SK-N-SH (cell line): Measurements from ENCODE around the gene ADAMTS9. TPM values are rescaled to one million over a fixed set of nuclear protein-coding genes. Genes with fewer than 3 reads are reported as not detected.
A peak's percentile ranks its signal among the peaks of the same experiment; 100 is the strongest.

Source experiments
- CTCF ChIP-seq: fragments of 200-600 bp; sonication (generic); IDR thresholded peaks from 2 replicates; pipeline ENCODE4 v1.6.1; 2017; ENCODE audit warnings: antibody characterized with exemption, mild to moderate bottlenecking, moderate library complexity
- EZH2phosphoT487 ChIP-seq: fragments of 200-600 bp; sonication (generic); IDR thresholded peaks from 2 replicates; pipeline ENCODE4 v1.6.1; 2017; ENCODE audit warnings: low read depth, mixed run types, mild to moderate bottlenecking, antibody characterized with exemption, moderate library complexity, borderline replicate concordance
- FOSL2 ChIP-seq: IDR thresholded peaks from 2 replicates; pipeline ENCODE4 v1.4.0; 2012; ENCODE audit warnings: low read depth, mild to moderate bottlenecking, moderate library complexity, borderline replicate concordance
- FOXJ3 ChIP-seq: sonication (generic); formaldehyde crosslinking; IDR thresholded peaks from 2 replicates; pipeline ENCODE4 v1.5.1; 2020; ENCODE audit warnings: mild to moderate bottlenecking, missing genetic modification reagents
- FOXM1 ChIP-seq: IDR thresholded peaks from 2 replicates; pipeline ENCODE4 v1.4.0; 2012; ENCODE audit warnings: low read depth, mild to moderate bottlenecking
- GATA2 ChIP-seq: sonication (generic); formaldehyde crosslinking; IDR thresholded peaks from 2 replicates; pipeline ENCODE4 v1.5.0; 2020; ENCODE audit warnings: mild to moderate bottlenecking, missing genetic modification reagents
- MXI1 ChIP-seq: IDR thresholded peaks from 2 replicates; pipeline ENCODE4 v1.6.1; 2012; ENCODE audit warnings: mild to moderate bottlenecking, low read depth, low read length, improper control_type of control experiment
- REST ChIP-seq: IDR thresholded peaks from 2 replicates; pipeline ENCODE4 v1.6.1; 2012; ENCODE audit warnings: mild to moderate bottlenecking, low read depth, low read length, moderate library complexity
- RFX5 ChIP-seq: IDR thresholded peaks from 2 replicates; pipeline ENCODE4 v1.6.1; 2012; ENCODE audit warnings: mild to moderate bottlenecking, improper control_type of control experiment, low read length
- TAF1 ChIP-seq: IDR thresholded peaks from 2 replicates; pipeline ENCODE4 v1.6.1; 2012; ENCODE audit warnings: low read depth, mild to moderate bottlenecking, low read length, moderate library complexity, borderline replicate concordance
- USF1 ChIP-seq: IDR thresholded peaks from 2 replicates; pipeline ENCODE4 v1.4.0; 2012; ENCODE audit warnings: low read depth, borderline replicate concordance
- USF2 ChIP-seq: fragments of 150-350 bp; IDR thresholded peaks from 2 replicates; pipeline ENCODE4 v1.6.1; 2017; ENCODE audit warnings: antibody characterized with exemption, low read length, low read depth, borderline replicate concordance
- ZBTB33 ChIP-seq: IDR thresholded peaks from 2 replicates; pipeline ENCODE4 v1.4.0; 2012; ENCODE audit warnings: low read depth, borderline replicate concordance
- polyA plus RNA-seq, 3 experiments: library from polyadenylated mRNA; depleted of rRNA; stranded (reverse); fragments of >200 nt; gene quantifications; 2 replicates each; pipeline ENCODE4 v1.2.3, GENCODE V29; 2012

Gene ADAMTS9
- polyA plus RNA-seq, 1 of the 3 experiments (the other 2 are of a cell fraction) = 4.1 TPM

GRCh38 chr3:64674591-64675076 is 13.2 kb downstream of the ADAMTS9 start (continued):
- TF ChIP-seq RFX5 = no peak
- TF ChIP-seq TAF1 = no peak
- TF ChIP-seq FOSL2 = peak; percentile 26; the same call in 1 of the 2 replicates
- TF ChIP-seq FOXJ3 (CRISPR knock-in tag) = peak; percentile 78; the same call in 1 of the 2 replicates
- no peak for TF ChIP-seq EZH2phosphoT487
- TF ChIP-seq CTCF = no peak
- no peak for TF ChIP-seq USF1
- peak; percentile 71; the same call in 1 of the 2 replicates for TF ChIP-seq MXI1
- TF ChIP-seq ZBTB33 = no peak
- peak; percentile 24; the same call in 1 of the 2 replicates for TF ChIP-seq REST
- TF ChIP-seq FOXM1 = no peak
- TF ChIP-seq GATA2 = peak; percentile 78
- TF ChIP-seq USF2 = no peak
